HepG2 (cell line): ENCODE data around the gene CYP11A1. TPM values are rescaled to one million over a fixed set of nuclear protein-coding genes. Genes with fewer than 3 reads are reported as not detected.

Experiments used
- FOXM1 ChIP-seq: sonication (generic); formaldehyde crosslinking; IDR thresholded peaks from 2 replicates; pipeline ENCODE4 v1.5.0; 2020; ENCODE audit warnings: missing genetic modification reagents
- GPBP1L1 ChIP-seq: sonication (generic); formaldehyde crosslinking; IDR thresholded peaks from 2 replicates; pipeline ENCODE4 v1.5.0; 2020; ENCODE audit warnings: mild to moderate bottlenecking, missing genetic modification reagents
- HES4 ChIP-seq: sonication (generic); formaldehyde crosslinking; IDR thresholded peaks from 2 replicates; pipeline ENCODE4 v1.9.0; 2021; ENCODE audit warnings: mild to moderate bottlenecking, missing genetic modification reagents, borderline replicate concordance
- HMGXB4 ChIP-seq, 2 experiments: sonication (generic) in 1 of 2; formaldehyde crosslinking in 1 of 2; IDR thresholded peaks; 2 replicates each; pipeline versions ENCODE4 v1.4.0 to v1.6.1; 2018 to 2020; ENCODE audit warnings: missing genetic modification reagents in 2 of 2, borderline replicate concordance in 1 of 2, low read depth in 1 of 2, mild to moderate bottlenecking in 1 of 2, missing biosample characterization in 1 of 2
- HNF4G ChIP-seq, 2 experiments: sonication (generic) in 1 of 2; formaldehyde crosslinking in 1 of 2; IDR thresholded peaks; 2 replicates each; pipeline versions ENCODE4 v1.4.0 to v1.6.1; 2011 to 2020; ENCODE audit warnings: borderline replicate concordance in 2 of 2, low read depth in 2 of 2, mild to moderate bottlenecking in 2 of 2, low read length in 1 of 2, missing genetic modification reagents in 1 of 2, moderate library complexity in 1 of 2
- HOXA5 ChIP-seq: sonication (generic); formaldehyde crosslinking; IDR thresholded peaks from 2 replicates; pipeline ENCODE4 v1.4.0; 2020; ENCODE audit warnings: missing genetic modification reagents
- KDM5B ChIP-seq: sonication (generic); formaldehyde crosslinking; IDR thresholded peaks from 2 replicates; pipeline ENCODE4 v1.4.0; 2020; ENCODE audit warnings: missing genetic modification reagents, mild to moderate bottlenecking, borderline replicate concordance
- NFE2 ChIP-seq: sonication (generic); formaldehyde crosslinking; IDR thresholded peaks from 2 replicates; pipeline ENCODE4 v1.4.0; 2020; ENCODE audit warnings: missing genetic modification reagents
- ONECUT2 ChIP-seq: sonication (generic); formaldehyde crosslinking; IDR thresholded peaks from 2 replicates; pipeline ENCODE4 v1.4.0; 2020; ENCODE audit warnings: missing genetic modification reagents
- PREB ChIP-seq: sonication (generic); formaldehyde crosslinking; IDR thresholded peaks from 2 replicates; pipeline ENCODE4 v1.4.0; 2020; ENCODE audit warnings: missing genetic modification reagents
- REL ChIP-seq: sonication (generic); formaldehyde crosslinking; conservative IDR thresholded peaks from 2 replicates; pipeline ENCODE4 v1.8.0; 2022; ENCODE audit warnings: mild to moderate bottlenecking, missing genetic modification reagents, moderate library complexity
- RXRB ChIP-seq: IDR thresholded peaks from 2 replicates; pipeline ENCODE4 v1.6.1; 2016; ENCODE audit warnings: borderline replicate concordance, missing genetic modification reagents, missing compliant biosample characterization
- SKI ChIP-seq: fragments of 450-650 bp; IDR thresholded peaks from one replicate; pipeline ENCODE4 v1.6.1; 2018; ENCODE audit warnings: mild to moderate bottlenecking; ENCODE audit not compliant: partially characterized antibody
- SMAD1 ChIP-seq: sonication (generic); formaldehyde crosslinking; IDR thresholded peaks from 2 replicates; pipeline ENCODE4 v1.4.0; 2020; ENCODE audit warnings: missing genetic modification reagents, low read depth, mild to moderate bottlenecking, borderline replicate concordance
- SMARCE1 ChIP-seq: fragments of 450-650 bp; IDR thresholded peaks from 2 replicates; pipeline ENCODE4 v1.6.1; 2017; ENCODE audit warnings: borderline replicate concordance
- SRSF4 ChIP-seq: fragments of 200-400 bp; formaldehyde crosslinking; IDR thresholded peaks from one replicate; pipeline ENCODE4 v1.6.1; 2018; ENCODE audit warnings: mild to moderate bottlenecking, low read depth, low read length, moderate library complexity; ENCODE audit not compliant: poor library complexity, severe bottlenecking
- TBP ChIP-seq: sonication (generic); formaldehyde crosslinking; IDR thresholded peaks from 2 replicates; pipeline ENCODE4 v1.5.0; 2020; ENCODE audit warnings: missing genetic modification reagents
- TCF7L2 ChIP-seq: IDR thresholded peaks from 2 replicates; pipeline ENCODE4 v1.6.1; 2011; ENCODE audit warnings: mild to moderate bottlenecking, low read depth, low read length, moderate library complexity
- ZKSCAN5 ChIP-seq: sonication (generic); formaldehyde crosslinking; IDR thresholded peaks from 2 replicates; pipeline ENCODE4 v1.5.1; 2020; ENCODE audit warnings: mild to moderate bottlenecking, missing genetic modification reagents
- ZNF367 ChIP-seq: sonication (generic); formaldehyde crosslinking; IDR thresholded peaks from 2 replicates; pipeline ENCODE4 v1.4.0; 2020; ENCODE audit warnings: missing genetic modification reagents, borderline replicate concordance
- ZNF562 ChIP-seq: sonication (generic); formaldehyde crosslinking; IDR thresholded peaks from 2 replicates; pipeline ENCODE4 v1.8.0; 2022; ENCODE audit warnings: missing genetic modification reagents, borderline replicate concordance
- polyA plus RNA-seq, 8 experiments: library from polyadenylated mRNA; depleted of rRNA in 3 of 8; stranded (reverse) in 7 of 8; unstranded in 1 of 8; fragments of >200 nt; fragmentation: Illumina TruSeq in 4 of 8; extraction: Trizol in 4 of 8; gene quantifications; 2 replicates each; pipeline versions ENCODE4 v1.2.1 to v1.2.3, GENCODE V29; 2011 to 2016; ENCODE audit warnings: low read depth in 4 of 8, missing spikeins in 1 of 8, mixed read lengths in 1 of 8; ENCODE audit not compliant: insufficient read depth in 1 of 8
- total RNA-seq, 5 experiments: library from RNA; depleted of rRNA; stranded (reverse); fragments of >200 nt; fragmentation: Illumina TruSeq; extraction: Trizol; gene quantifications; 2 replicates each; pipeline ENCODE4 v1.2.3, GENCODE V29; 2016; ENCODE audit warnings: low read depth in 1 of 5

Gene CYP11A1
- total and polyA plus RNA-seq, 2 of the 13 experiments (the other 11 are each of a cell fraction or from before 2014, with no cell fraction given) = 0.66 to 0.92 TPM

DNA sequence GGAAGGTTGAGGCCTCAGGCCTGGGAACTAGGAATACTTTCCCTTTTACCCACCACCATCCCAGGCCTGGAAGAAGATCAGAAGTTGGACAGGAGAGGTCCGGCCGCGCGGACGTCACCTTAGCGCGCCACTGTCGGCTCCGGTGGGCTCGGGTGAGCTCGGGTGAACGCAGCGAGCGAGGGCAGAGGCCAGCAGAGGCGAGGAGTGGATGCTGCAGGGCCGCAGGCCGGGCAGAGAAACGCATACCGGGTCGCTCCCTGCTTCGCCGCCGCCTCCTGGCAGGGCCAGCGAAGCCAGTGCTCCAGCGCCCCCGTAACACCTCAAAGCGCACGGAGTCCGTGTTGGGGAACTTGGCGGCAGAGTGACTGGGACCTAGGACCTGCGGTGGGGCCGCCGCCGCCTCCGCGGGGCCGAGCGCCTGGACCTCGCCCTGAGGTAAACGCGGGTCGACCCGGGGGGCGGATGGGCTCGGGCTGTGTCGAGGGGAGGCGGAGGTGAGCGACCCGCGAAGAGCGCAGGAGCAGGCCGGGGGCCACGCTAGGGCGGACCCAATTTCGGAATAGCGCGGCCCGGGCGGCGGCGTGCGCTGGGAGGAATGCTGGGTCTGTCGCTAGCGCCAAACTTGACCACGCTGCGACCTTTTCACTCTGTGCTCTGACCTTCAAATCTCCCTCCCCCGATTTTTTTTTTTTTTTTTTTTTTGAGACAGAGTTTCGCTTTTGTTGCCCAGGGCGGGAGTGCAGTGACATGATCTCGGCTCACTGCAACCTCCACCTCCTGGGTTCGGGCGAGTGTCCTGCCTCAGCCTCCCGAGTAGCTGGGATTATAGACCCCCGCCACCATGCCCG lies 1.6 kb downstream of the CYP11A1 start (continued):
- TF ChIP-seq SMAD1 (CRISPR knock-in tag) = 0 out of 2 replicates have a peak, but pooled peaks have one; percentile 44
- TF ChIP-seq ZNF562 (CRISPR knock-in tag) = no peak
- no peak for TF ChIP-seq TCF7L2
- no peak for TF ChIP-seq PREB (CRISPR knock-in tag)
- TF ChIP-seq HNF4G (IDR thresholded peaks at IDR 0.05; ENCODE audit: borderline replicate concordance, low read depth, low read length) = 0 out of 2 replicates have a peak, but pooled peaks have one; percentile 8
- no peak for TF ChIP-seq HNF4G (CRISPR knock-in tag; IDR thresholded peaks at IDR 0.05; ENCODE audit: borderline replicate concordance, low read depth)
- no peak for TF ChIP-seq SRSF4
- peak; percentile 37; the same call in 1 of the 2 replicates for TF ChIP-seq HES4 (CRISPR knock-in tag)
- no peak for TF ChIP-seq ZNF367 (CRISPR knock-in tag)
- TF ChIP-seq FOXM1 = no peak
- TF ChIP-seq HOXA5 (CRISPR knock-in tag) = no peak
- TF ChIP-seq ZKSCAN5 (CRISPR knock-in tag) = no peak
- TF ChIP-seq RXRB (CRISPR knock-in tag) = peak; percentile 17; the same call in 1 of the 2 replicates
- TF ChIP-seq TBP (CRISPR knock-in tag) = no peak
- peak; percentile 47; the same call in 1 of the 2 replicates for TF ChIP-seq KDM5B
- no peak for TF ChIP-seq SMARCE1
- no peak for TF ChIP-seq GPBP1L1 (CRISPR knock-in tag)
- TF ChIP-seq HMGXB4 (CRISPR knock-in tag; IDR thresholded peaks at IDR 0.05; ENCODE audit: borderline replicate concordance in 1 of 2, low read depth in 1 of 2) = peak; percentile 49 to 84; a peak in 3 of 4 replicates
- no peak for TF ChIP-seq ONECUT2 (CRISPR knock-in tag)
- no peak for TF ChIP-seq SKI
- no peak for TF ChIP-seq NFE2
- no peak for TF ChIP-seq REL (CRISPR knock-in tag)
